Left ventricle myocardium inferior (tissue), 1 donor: Measurements from ENCODE around the gene SLC1A3. TPM values are rescaled to one million over a fixed set of nuclear protein-coding genes. Genes with fewer than 3 reads are reported as not detected.
A peak's percentile ranks its signal among the peaks of the same experiment; 100 is the strongest.

Experiments
- DNase-seq: peaks from one replicate; pipeline ENCODE4 v3.0.0-alpha.2; 2020
- H3K27ac ChIP-seq: fragments of 200-600 bp; replicated peaks from 2 replicates; pipeline ENCODE4 v1.8.0; 2021
- H3K27me3 ChIP-seq: fragments of 200-600 bp; 2 replicates; pipeline ENCODE4 v1.8.0; 2021; ENCODE audit warnings: low read depth
- H3K36me3 ChIP-seq: fragments of 200-600 bp; 2 replicates; pipeline ENCODE4 v1.8.0; 2021
- H3K4me1 ChIP-seq: fragments of 200-600 bp; 2 replicates; pipeline ENCODE4 v1.8.0; 2021
- H3K4me3 ChIP-seq: fragments of 200-600 bp; 2 replicates; pipeline ENCODE4 v1.8.0; 2021; ENCODE audit warnings: mild to moderate bottlenecking, moderate library complexity
- H3K9me3 ChIP-seq: fragments of 200-600 bp; replicated peaks from 2 replicates; pipeline ENCODE4 v1.8.0; 2021
- intact Hi-C: fragments of 100-400 bp; cut with micrococcal nuclease; formaldehyde crosslinking; loops from one replicate; pipeline ENCODE4 v1.11.0; 2022
- total RNA-seq: library from RNA; stranded (reverse); fragmentation: NEBNext Ultra II Directional; extraction: Animal tissue kit (Norgen Biotek cat#: 25700); gene quantifications from one replicate; pipeline ENCODE4 v1.2.1, GENCODE V29; 2021
- TF ChIP-seq, protein P1 (sequence below): fragments of 200-600 bp; IDR thresholded peaks from 2 replicates; pipeline ENCODE4 v1.8.0; 2021; ENCODE audit warnings: antibody characterized with exemption, mild to moderate bottlenecking, borderline replicate concordance
- donor health status: DM: no; HTN: yes; CAD: no; lungs with severe emphysema.

The SLC1A3 gene
- total RNA-seq, 1 donor from 2014 or later = 144 TPM

DNA sequence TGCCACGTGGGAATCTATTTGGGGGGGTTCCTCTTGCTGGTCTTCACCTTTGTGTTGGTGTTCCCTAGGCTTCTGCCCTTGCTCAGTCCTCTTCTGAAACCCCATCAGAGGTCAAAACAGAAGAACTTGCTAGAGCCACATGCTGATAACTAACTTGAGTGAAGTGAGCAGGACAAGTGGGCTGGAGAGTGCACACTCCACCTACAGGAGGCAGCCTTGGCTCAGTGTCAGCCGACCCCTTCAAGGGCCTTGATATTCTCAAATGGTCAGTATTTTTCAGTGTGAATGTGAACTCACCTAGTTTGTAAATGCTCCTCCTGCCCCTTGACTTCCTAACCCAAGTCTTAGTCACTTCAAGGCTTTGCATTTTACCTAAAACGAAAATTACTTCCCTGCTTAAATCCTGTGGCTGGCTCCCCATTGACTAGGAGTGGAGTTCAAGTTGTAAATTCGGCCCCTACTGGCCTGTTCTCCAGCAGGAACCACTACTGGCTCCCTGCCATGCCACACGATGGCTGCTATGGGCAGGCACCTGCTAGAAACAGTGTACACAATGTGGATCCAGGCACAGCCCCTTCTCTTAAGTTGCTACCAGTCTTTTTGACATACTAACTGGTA is 3.6 kb upstream of the SLC1A3 start:
- Histone ChIP-seq H3K4me3 (no peak overlapping the region), H3K9me3 (no peaks in the 10 kb centered on the region), H3K4me1 (peaks cover 7% of the 10 kb centered on the region), H3K27me3 (no peaks in the 10 kb centered on the region), H3K36me3 (no peaks in the 10 kb centered on the region), H3K27ac (no peak overlapping the region)
- intact Hi-C loops = no loop called here
- TF ChIP-seq, protein P1, sequence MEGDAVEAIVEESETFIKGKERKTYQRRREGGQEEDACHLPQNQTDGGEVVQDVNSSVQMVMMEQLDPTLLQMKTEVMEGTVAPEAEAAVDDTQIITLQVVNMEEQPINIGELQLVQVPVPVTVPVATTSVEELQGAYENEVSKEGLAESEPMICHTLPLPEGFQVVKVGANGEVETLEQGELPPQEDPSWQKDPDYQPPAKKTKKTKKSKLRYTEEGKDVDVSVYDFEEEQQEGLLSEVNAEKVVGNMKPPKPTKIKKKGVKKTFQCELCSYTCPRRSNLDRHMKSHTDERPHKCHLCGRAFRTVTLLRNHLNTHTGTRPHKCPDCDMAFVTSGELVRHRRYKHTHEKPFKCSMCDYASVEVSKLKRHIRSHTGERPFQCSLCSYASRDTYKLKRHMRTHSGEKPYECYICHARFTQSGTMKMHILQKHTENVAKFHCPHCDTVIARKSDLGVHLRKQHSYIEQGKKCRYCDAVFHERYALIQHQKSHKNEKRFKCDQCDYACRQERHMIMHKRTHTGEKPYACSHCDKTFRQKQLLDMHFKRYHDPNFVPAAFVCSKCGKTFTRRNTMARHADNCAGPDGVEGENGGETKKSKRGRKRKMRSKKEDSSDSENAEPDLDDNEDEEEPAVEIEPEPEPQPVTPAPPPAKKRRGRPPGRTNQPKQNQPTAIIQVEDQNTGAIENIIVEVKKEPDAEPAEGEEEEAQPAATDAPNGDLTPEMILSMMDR = no peak
- DNase-seq = peak; percentile 38

DNA sequence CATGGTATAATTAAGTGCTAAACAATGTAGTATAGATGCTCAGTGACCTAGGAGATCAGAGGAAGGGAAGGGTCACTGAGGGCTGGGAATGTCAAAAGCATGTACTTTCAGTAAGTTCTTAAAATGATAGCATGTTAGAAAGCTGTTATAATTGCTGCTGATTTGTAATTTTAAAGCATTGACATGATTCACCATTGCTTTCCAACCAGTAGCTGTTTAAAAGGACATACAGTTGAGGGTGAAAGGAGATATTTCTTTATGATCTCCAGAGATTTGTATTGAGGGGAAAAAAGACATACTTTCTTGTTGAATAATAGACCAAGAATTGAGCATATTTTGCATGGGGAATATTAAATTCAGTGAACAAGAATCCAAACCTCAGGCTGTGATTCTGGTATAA is 1.2 kb upstream of the SLC1A3 start:
- H3K9me3 ChIP-seq = no peaks in the 10 kb centered on the region
- no peaks in the 10 kb centered on the region for H3K27me3 ChIP-seq
- TF ChIP-seq, protein P1 = no peak
- peak overlapping the region; percentile 65 for H3K4me3 ChIP-seq
- H3K36me3 ChIP-seq = no peaks in the 10 kb centered on the region
- intact Hi-C loops = no loop called here
- peak overlapping the region; percentile 83 for H3K27ac ChIP-seq
- peaks cover 10% of the 10 kb centered on the region for H3K4me1 ChIP-seq
- no peak for DNase-seq

DNA sequence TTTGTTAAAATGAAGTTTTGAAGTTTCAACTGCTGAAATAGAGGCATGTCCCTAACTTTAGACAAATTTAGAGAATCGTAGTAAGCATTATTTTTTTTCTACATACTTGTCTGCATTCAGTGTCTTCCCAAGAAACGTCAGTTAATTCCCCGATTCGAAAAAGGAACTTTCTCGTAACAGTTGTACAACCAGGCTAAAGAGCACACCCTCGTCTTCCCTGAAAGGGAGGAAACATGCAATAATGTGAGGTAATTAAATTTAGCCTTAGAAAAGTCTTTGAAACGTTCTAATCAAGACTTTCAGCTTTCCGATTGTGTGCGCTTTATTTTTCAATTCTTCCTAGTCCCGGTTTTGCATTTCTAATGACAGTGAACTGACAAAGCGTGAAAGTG is 374 bp upstream of the SLC1A3 start:
- no peaks in the 10 kb centered on the region for H3K36me3 ChIP-seq
- TF ChIP-seq, protein P1 = no peak
- no peak for DNase-seq
- no peaks in the 10 kb centered on the region for H3K9me3 ChIP-seq
- peak overlapping the region; percentile 83 for H3K27ac ChIP-seq
- H3K27me3 ChIP-seq = no peaks in the 10 kb centered on the region
- H3K4me3 ChIP-seq = peak overlapping the region; percentile 65
- intact Hi-C loops = no loop called here
- H3K4me1 ChIP-seq = peaks cover 17% of the 10 kb centered on the region

DNA sequence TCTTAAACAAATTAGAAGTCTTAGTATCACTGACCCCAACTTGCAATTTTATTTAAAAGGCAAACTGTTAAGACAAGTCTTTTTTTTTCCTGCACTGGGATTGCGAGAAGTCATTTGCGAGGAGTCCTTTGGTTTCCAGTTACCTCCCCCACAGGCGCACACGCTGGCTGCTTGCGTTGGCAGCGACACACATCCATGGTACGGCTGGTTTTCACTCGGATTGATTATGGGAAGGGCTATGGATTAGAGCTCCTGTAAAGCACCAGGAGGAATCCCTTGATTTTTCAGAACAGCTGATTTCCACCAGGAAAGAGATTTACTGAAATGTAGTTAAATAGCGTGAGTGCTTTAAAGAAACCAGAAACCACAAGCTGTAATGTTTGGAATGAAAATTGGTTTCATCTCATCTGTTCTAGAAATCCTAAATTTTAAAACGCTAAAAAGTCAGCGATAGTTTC is 737 bp downstream of the SLC1A3 start:
- H3K9me3 ChIP-seq = no peaks in the 10 kb centered on the region
- peak overlapping the region; percentile 83 for H3K27ac ChIP-seq
- peak; percentile 42 for DNase-seq
- peaks cover 18% of the 10 kb centered on the region for H3K4me1 ChIP-seq
- H3K4me3 ChIP-seq = peak overlapping the region; percentile 65
- H3K36me3 ChIP-seq = no peaks in the 10 kb centered on the region
- TF ChIP-seq, protein P1 = no peak
- intact Hi-C loops = no loop called here
- H3K27me3 ChIP-seq = no peaks in the 10 kb centered on the region

DNA sequence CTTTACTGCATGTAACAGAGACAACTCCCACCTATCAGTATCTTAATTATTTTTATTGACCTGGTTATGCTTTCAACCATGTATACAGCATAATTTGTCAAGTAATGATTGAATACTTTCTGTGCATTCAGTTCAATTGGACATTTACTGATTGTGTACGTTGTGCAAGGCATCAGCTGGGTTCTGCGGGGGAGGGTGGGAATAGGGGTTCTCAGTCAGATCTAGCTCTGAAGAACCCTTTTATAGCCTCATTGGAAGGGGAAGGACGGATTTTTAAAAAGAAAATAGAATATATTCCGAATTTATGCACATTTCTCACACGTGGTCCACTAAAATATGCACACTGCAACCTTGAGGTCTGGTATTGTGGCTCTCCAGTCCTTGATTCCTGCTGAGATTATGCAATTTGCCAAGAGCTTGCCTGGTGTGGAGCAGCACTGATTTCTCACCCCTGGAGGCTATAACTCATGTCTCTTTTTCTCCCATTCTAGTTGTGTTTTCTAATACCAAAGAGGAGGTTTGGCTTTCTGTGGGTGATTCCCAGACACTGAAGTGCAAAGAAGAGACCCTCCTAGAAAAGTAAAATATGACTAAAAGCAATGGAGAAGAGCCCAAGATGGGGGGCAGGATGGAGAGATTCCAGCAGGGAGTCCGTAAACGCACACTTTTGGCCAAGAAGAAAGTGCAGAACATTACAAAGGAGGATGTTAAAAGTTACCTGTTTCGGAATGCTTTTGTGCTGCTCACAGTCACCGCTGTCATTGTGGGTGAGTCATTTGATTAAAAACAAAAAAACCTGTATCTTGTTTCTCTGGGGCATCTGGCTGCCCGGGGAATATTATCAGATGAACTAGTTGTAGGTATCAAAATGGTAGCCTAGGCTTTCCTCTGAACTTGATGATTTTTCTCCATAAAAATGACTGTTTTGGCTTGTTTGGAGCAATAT is 1.7 kb downstream of the SLC1A3 start:
- Histone ChIP-seq H3K27ac (peak overlapping the region; percentile 83), H3K9me3 (no peaks in the 10 kb centered on the region), H3K27me3 (no peaks in the 10 kb centered on the region), H3K4me3 (peak overlapping the region; percentile 65), H3K36me3 (no peaks in the 10 kb centered on the region), H3K4me1 (peaks cover 18% of the 10 kb centered on the region)
- DNase-seq = no peak
- TF ChIP-seq, protein P1 = no peak
- intact Hi-C loops = no loop called here
